ENCODE measurements around the gene PSMA7. TPM values are rescaled to one million over a fixed set of nuclear protein-coding genes. Genes with fewer than 3 reads are reported as not detected.

The PSMA7 gene
- total and polyA plus RNA-seq, 4 donors = 109 to 342 (median 196) TPM

DNA sequence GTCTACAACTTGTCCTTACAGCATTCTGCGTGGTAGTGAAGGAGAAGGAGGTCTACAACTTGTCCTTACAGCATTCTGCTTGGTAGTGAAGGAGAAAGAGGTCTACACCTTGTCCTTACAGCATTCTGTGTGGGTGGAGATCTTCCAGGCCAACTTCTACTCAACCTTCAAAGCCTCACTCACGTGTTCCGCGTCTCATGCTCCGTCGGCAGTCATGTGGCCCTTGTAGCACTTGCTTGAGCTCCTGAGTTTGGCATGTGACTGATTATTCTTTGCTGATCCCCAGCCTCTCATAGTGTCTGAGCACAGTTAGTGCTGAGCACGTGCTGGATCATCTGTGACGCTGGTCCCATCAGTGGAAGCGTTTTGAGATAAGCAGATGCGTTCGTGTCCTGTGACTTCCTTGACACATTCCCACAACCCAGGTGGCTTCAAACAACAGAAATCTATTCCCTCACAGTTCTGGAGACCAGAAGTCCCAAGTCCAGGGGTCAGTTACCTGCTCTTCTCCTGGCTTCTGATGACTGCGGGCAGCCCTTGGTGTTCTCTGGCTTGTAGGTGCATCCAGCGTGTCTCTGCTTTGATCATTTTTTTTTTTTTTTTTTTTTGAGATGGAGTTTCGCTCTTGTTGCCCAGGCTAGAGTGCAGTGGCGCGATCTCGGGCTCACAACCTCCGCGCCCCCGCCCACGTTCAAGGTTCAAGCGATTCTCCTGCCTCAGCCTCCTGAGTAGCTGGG lies 3.0 kb upstream of the PSMA7 start (continued):
- peak; percentile 88 for TF ChIP-seq SP1 (IDR thresholded peaks at IDR 0.05)
- peak; percentile 66 for TF ChIP-seq ZBTB33 (IDR thresholded peaks at IDR 0.05)
- no peak for TF ChIP-seq RAD21 (IDR thresholded peaks at IDR 0.05)
- TF ChIP-seq HNF4G (IDR thresholded peaks at IDR 0.05) = peak; percentile 74
- peak; percentile 87 for TF ChIP-seq RXRA (IDR thresholded peaks at IDR 0.05)
- no peak for TF ChIP-seq GABPA (IDR thresholded peaks at IDR 0.05 in 1 of 2, conservative IDR thresholded peaks at IDR 0.05 in 1 of 2)
- TF ChIP-seq TAF1 (conservative IDR thresholded peaks at IDR 0.05) = no peak

DNA sequence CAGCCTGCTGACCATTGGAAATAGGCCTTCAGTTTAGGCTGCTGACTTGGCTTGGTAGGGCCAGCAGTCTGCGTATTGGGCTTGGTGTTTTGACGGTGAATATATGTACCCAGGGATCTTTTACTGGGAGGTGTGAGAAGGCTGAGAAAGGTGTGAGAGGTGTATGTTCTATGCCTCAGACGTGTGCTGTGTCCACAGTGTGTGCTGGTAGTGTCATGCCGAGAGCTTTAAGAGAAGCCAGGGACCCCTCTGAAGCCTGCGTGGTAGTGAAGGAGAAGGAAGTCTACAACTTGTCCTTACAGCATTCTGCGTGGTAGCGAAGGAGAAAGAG lies 2.5 kb upstream of the PSMA7 start:
- 79% methylated on average over 7 of the region's 7 CpGs for WGBS
- H3K9me3 ChIP-seq (ENCODE audit: control insufficient read depth in 4 of 4, low read length in 3 of 4) = no peaks in the 10 kb centered on the region
- DNase-seq (ENCODE audit: low spot score) = no peak
- TF ChIP-seq RXRA (IDR thresholded peaks at IDR 0.05) (no peak), HNF4G (IDR thresholded peaks at IDR 0.05) (no peak)
- peak overlapping the region in 1 of 2 donors; percentile 67 for H3K9ac ChIP-seq (ENCODE audit: low read depth in 1 of 2, low read length in 2 of 2)
- peaks cover 25 to 74% (median 66%) of the 10 kb centered on the region in 4 donors for H3K4me1 ChIP-seq (ENCODE audit: control insufficient read depth in 4 of 4, insufficient read depth in 4 of 4, low read length in 3 of 4)
- H3K27ac ChIP-seq (ENCODE audit: low read depth in 1 of 2, low read length in 2 of 2) = peak overlapping the region; percentile 65 to 74
- H3K27me3 ChIP-seq (ENCODE audit: control insufficient read depth in 4 of 4, insufficient read depth in 4 of 4, low read length in 3 of 4) = no peaks in the 10 kb centered on the region
- H3K4me3 ChIP-seq (ENCODE audit: low read depth in 1 of 3, low read length in 3 of 3) = no peak overlapping the region
- peaks cover 0 to 1% (median 0%) of the 10 kb centered on the region in 4 donors for H3K36me3 ChIP-seq (ENCODE audit: control insufficient read depth in 4 of 4, insufficient read depth in 3 of 4, low read depth in 1 of 4, low read length in 3 of 4)

- DNase-seq (ENCODE audit: low spot score) = peak; percentile 59
- H3K27me3 ChIP-seq (ENCODE audit: control insufficient read depth in 4 of 4, insufficient read depth in 4 of 4, low read length in 3 of 4) = no peaks in the 10 kb centered on the region
- H3K9ac ChIP-seq (ENCODE audit: low read depth in 1 of 2, low read length in 2 of 2) = peak overlapping the region; percentile 19 to 46
- peak; percentile 55 for TF ChIP-seq YY1 (IDR thresholded peaks at IDR 0.05)
- peak in 1 of 2 donors; percentile 37 for TF ChIP-seq RAD21 (IDR thresholded peaks at IDR 0.05)
- TF ChIP-seq, protein P1, sequence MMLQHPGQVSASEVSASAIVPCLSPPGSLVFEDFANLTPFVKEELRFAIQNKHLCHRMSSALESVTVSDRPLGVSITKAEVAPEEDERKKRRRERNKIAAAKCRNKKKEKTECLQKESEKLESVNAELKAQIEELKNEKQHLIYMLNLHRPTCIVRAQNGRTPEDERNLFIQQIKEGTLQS (IDR thresholded peaks at IDR 0.05) = no peak
- TF ChIP-seq RXRA (IDR thresholded peaks at IDR 0.05) = no peak
- no peaks in the 10 kb centered on the region for H3K9me3 ChIP-seq (ENCODE audit: control insufficient read depth in 4 of 4, low read length in 3 of 4)
- H3K4me3 ChIP-seq (ENCODE audit: low read depth in 1 of 3, low read length in 3 of 3) = peak overlapping the region; percentile 68 to 94 (median 82)
- peaks cover 25 to 66% (median 56%) of the 10 kb centered on the region in 4 donors for H3K4me1 ChIP-seq (ENCODE audit: control insufficient read depth in 4 of 4, insufficient read depth in 4 of 4, low read length in 3 of 4)
- H3K36me3 ChIP-seq (ENCODE audit: control insufficient read depth in 4 of 4, insufficient read depth in 3 of 4, low read depth in 1 of 4, low read length in 3 of 4) = peaks cover 7 to 16% (median 12%) of the 10 kb centered on the region in 4 donors
- WGBS = under 1% methylated on average over 104 of the region's 104 CpGs
- H3K27ac ChIP-seq (ENCODE audit: low read depth in 1 of 2, low read length in 2 of 2) = peak overlapping the region; percentile 65 to 90
These were observed 997 bp upstream of the PSMA7 start for GRCh38 chr20:62143957-62144825.

Measured in liver (tissue), 9 donors.